Peyer's patch (tissue), 4 donors: ENCODE results near the gene NUP214. TPM values are rescaled to one million over a fixed set of nuclear protein-coding genes. Genes with fewer than 3 reads are reported as not detected.

Experiments used
- DNase-seq, 3 donors: peaks; one replicate each; pipeline ENCODE4 v3.0.0-alpha.2; 2017 to 2019
- H3K27ac ChIP-seq, 4 donors: fragments of 200-600 bp; sonication (generic); one replicate each; pipeline ENCODE4 v1.5.1; 2016 to 2019
- H3K27me3 ChIP-seq, 2 donors: fragments of 200-600 bp; sonication (generic); one replicate each; pipeline ENCODE4 v1.5.1; 2019
- H3K36me3 ChIP-seq, 3 donors: fragments of 200-600 bp; sonication (generic); one replicate each; pipeline ENCODE4 v1.5.1; 2016 to 2019
- H3K4me1 ChIP-seq, 4 donors: fragments of 200-600 bp; sonication (generic); one replicate each; pipeline ENCODE4 v1.5.1; 2016 to 2019
- H3K4me3 ChIP-seq, 4 donors: fragments of 200-600 bp; sonication (generic); 1 replicate in 3 of 4; 2 replicates in 1 of 4; pipeline ENCODE4 v1.5.1; 2016 to 2019; ENCODE audit warnings: mild to moderate bottlenecking in 1 of 4
- H3K9me3 ChIP-seq, 4 donors: fragments of 200-600 bp; sonication (generic); one replicate each; pipeline ENCODE4 v1.5.1; 2016 to 2019; ENCODE audit warnings: mild to moderate bottlenecking in 1 of 4
- POLR2A ChIP-seq, 2 donors: fragments of 450-650 bp; IDR thresholded peaks; one replicate each; pipeline ENCODE4 v1.5.1; 2017; ENCODE audit warnings: antibody characterized with exemption in 2 of 2, mild to moderate bottlenecking in 2 of 2, moderate library complexity in 2 of 2
- total RNA-seq, 4 donors: library from RNA; depleted of rRNA; stranded (reverse); fragments of >200 nt; gene quantifications; one replicate each; pipeline ENCODE4 v1.1.0, GENCODE V29; 2016
- TF ChIP-seq, protein P1 (sequence below), 6 experiments: fragments of 450-650 bp in 4 of 6; fragments of 200-600 bp in 2 of 6; sonication (generic) in 1 of 6; IDR thresholded peaks; one replicate each; pipeline ENCODE4 v1.5.1; 2017 to 2019; ENCODE audit warnings: antibody characterized with exemption in 6 of 6, mild to moderate bottlenecking in 3 of 6, moderate library complexity in 1 of 6

Gene NUP214
- total RNA-seq, 4 donors from 2014 or later, result 48.2 to 159 (median 88.2) TPM

DNA sequence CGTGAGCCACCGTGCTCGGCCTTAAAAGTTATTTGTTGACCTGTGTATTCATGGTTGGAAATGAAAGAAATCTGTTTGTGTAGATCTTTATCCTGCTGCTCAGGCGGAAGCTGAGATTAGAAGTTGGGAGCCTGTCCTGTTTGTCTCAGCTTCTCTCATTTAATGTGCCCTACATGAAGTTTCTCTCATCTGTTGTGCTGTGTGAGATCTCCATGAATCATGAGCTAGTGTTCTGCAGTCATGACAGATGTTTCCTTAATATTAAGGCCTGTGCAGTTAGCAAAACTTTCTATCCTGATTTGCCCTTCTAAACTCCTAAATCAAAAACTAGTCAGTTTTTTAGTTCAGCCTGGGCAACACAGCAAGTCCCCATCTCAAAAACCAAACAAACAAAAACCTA is 91.4 kb downstream of the NUP214 start:
- DNase-seq, result no peak
- H3K36me3 ChIP-seq, result peaks cover 0 to 29% (median 0%) of the 10 kb centered on the region in 3 donors
- no peaks in the 10 kb centered on the region for H3K9me3 ChIP-seq
- no peak for TF ChIP-seq POLR2A (IDR thresholded peaks at IDR 0.05)
- TF ChIP-seq, protein P1, sequence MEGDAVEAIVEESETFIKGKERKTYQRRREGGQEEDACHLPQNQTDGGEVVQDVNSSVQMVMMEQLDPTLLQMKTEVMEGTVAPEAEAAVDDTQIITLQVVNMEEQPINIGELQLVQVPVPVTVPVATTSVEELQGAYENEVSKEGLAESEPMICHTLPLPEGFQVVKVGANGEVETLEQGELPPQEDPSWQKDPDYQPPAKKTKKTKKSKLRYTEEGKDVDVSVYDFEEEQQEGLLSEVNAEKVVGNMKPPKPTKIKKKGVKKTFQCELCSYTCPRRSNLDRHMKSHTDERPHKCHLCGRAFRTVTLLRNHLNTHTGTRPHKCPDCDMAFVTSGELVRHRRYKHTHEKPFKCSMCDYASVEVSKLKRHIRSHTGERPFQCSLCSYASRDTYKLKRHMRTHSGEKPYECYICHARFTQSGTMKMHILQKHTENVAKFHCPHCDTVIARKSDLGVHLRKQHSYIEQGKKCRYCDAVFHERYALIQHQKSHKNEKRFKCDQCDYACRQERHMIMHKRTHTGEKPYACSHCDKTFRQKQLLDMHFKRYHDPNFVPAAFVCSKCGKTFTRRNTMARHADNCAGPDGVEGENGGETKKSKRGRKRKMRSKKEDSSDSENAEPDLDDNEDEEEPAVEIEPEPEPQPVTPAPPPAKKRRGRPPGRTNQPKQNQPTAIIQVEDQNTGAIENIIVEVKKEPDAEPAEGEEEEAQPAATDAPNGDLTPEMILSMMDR (IDR thresholded peaks at IDR 0.05), result no peak
- no peaks in the 10 kb centered on the region for H3K27me3 ChIP-seq
- no peak overlapping the region for H3K4me3 ChIP-seq
- H3K27ac ChIP-seq, result no peak overlapping the region
- H3K4me1 ChIP-seq, result no peaks in the 10 kb centered on the region

DNA sequence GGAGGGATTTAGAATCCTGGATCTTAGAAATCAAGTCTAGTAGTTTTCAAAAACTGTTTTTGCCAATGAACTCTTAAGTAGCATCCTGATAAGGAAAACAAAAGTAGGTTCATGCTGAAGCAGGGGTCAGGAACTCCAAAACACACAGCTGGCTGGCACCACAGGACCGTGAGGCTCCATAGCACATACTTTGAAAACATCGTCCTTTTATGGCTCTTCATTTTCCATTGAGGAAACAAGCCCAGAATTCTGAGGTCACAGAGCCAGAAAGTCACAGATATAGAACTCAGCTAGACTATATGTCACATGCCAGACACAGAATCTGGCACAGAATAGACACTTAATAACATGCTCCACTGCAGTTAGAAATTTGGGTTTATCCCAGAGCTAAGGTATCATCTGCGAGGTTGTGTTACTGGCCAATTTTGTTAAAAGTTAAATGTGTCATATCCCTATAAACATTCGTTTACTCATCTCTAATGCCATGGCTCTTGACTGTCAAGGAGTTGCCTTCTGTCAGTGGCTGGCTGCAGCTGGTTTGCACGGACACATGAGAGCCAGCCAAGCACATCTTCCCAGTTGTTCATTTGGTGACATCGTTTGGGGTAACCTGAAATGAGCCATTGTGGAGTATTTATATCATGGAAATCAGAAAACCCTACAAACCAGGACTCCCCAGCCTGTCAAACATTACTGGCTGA is 92.1 kb downstream of the NUP214 start:
- Histone ChIP-seq H3K36me3 (peaks cover 0 to 28% (median 0%) of the 10 kb centered on the region in 3 donors), H3K27me3 (no peaks in the 10 kb centered on the region), H3K27ac (no peak overlapping the region), H3K4me1 (no peaks in the 10 kb centered on the region), H3K9me3 (no peaks in the 10 kb centered on the region), H3K4me3 (no peak overlapping the region)
- no peak for DNase-seq
- no peak for TF ChIP-seq POLR2A (IDR thresholded peaks at IDR 0.05)
- TF ChIP-seq, protein P1 (IDR thresholded peaks at IDR 0.05), result no peak

DNA sequence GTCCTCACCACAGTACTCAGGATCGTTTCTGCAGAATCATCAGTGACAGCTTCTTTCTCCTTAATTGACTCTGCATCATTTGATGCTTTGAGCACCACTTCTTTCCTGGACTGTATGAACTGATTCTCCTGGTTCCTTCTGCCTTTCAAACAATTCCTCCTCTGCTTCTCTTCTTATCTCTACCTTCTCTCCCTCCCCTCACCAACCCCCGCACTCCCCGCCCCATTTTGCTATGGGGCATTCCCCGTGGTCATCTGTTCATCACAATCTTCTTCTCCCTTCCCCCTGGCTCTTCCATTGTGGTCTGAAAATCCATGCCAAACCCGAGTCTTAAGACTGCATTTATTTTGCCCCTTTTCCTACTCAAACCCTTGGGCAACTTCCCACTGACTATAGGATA is 93.0 kb downstream of the NUP214 start:
- Histone ChIP-seq H3K27ac (no peak overlapping the region), H3K4me1 (no peaks in the 10 kb centered on the region), H3K9me3 (no peaks in the 10 kb centered on the region), H3K27me3 (no peaks in the 10 kb centered on the region), H3K36me3 (peaks cover 0 to 31% (median 0%) of the 10 kb centered on the region in 3 donors), H3K4me3 (no peak overlapping the region)
- DNase-seq, result no peak
- TF ChIP-seq POLR2A (IDR thresholded peaks at IDR 0.05), result no peak
- TF ChIP-seq, protein P1 (IDR thresholded peaks at IDR 0.05), result no peak

DNA sequence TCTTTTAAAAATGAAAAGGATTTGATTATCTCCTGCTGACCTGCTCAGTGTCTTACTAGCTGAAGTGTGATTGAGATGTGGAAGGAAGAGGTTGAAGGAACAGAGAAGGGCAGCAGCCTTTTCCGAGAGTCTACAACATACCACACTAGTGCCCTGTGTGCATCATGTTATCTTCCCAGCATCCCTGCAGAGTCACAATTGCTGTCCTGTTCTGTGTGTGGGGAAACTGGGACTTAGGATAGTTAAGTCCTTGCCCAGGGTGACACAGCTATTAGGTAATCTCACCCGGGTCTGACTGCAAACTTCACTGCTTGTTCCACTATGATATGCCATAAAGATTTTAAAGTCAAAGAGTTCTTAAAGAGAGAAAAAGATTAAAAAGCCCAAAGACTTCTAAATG is 95.1 kb downstream of the NUP214 start:
- Histone ChIP-seq H3K36me3 (peaks cover 0 to 41% (median 0%) of the 10 kb centered on the region in 3 donors), H3K4me3 (no peak overlapping the region), H3K27me3 (no peaks in the 10 kb centered on the region), H3K4me1 (no peaks in the 10 kb centered on the region), H3K9me3 (no peaks in the 10 kb centered on the region), H3K27ac (no peak overlapping the region)
- no peak for DNase-seq
- TF ChIP-seq, protein P1 (IDR thresholded peaks at IDR 0.05), result no peak
- no peak for TF ChIP-seq POLR2A (IDR thresholded peaks at IDR 0.05)

DNA sequence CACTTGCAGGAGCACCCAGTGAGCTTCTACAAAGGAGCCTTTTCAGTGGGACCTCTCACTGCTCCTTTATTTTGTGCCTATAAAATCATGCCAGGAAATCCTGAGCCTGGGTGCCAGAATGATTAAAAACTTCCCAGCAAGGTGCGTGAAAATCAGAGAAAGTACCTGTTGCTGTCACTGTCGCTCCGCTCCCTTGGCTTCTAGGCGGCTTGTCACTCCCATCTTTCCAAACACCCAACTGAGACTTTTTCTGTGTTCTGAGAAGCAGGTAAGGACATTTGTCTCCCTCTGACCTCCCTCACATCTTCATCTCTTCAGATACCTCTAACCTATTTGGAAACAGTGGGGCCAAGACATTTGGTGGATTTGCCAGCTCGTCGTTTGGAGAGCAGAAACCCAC is 97.1 kb downstream of the NUP214 start:
- TF ChIP-seq POLR2A (IDR thresholded peaks at IDR 0.05), result no peak
- TF ChIP-seq, protein P1 (IDR thresholded peaks at IDR 0.05), result no peak
- DNase-seq, result no peak

More for the DNA sequence above, 97.1 kb downstream of the NUP214 start:
- Histone ChIP-seq H3K4me1 (no peaks in the 10 kb centered on the region), H3K27ac (no peak overlapping the region), H3K36me3 (peaks cover 0 to 33% (median 0%) of the 10 kb centered on the region in 3 donors), H3K4me3 (no peak overlapping the region), H3K9me3 (no peaks in the 10 kb centered on the region), H3K27me3 (no peaks in the 10 kb centered on the region)
